ENCODE results near the gene HNRNPA3.

DNA sequence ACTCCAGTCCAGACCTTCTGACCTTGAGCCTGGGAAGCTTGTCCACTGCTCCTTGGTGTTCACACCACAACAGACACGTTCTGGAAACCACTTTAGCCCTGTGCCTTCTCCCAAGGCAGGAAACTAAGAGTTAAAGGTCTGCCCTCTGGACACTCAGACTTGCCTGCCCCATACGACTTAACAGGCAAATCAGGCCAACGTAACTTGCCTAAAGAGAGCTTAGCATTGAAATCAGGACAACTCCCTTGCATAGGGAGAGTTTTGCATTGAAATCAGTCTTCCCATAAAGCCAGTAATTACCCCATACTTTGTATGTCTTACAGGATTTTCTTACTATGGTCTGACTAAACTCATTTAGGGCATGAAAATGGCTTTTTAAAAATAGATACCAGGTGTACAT is 33.4 kb downstream of the HNRNPA3 start:
- no peak for TF ChIP-seq POLR2AphosphoS5 (IDR thresholded peaks at IDR 0.05; ENCODE audit: insufficient read depth, low read depth, low read length)
- TF ChIP-seq, protein P1, sequence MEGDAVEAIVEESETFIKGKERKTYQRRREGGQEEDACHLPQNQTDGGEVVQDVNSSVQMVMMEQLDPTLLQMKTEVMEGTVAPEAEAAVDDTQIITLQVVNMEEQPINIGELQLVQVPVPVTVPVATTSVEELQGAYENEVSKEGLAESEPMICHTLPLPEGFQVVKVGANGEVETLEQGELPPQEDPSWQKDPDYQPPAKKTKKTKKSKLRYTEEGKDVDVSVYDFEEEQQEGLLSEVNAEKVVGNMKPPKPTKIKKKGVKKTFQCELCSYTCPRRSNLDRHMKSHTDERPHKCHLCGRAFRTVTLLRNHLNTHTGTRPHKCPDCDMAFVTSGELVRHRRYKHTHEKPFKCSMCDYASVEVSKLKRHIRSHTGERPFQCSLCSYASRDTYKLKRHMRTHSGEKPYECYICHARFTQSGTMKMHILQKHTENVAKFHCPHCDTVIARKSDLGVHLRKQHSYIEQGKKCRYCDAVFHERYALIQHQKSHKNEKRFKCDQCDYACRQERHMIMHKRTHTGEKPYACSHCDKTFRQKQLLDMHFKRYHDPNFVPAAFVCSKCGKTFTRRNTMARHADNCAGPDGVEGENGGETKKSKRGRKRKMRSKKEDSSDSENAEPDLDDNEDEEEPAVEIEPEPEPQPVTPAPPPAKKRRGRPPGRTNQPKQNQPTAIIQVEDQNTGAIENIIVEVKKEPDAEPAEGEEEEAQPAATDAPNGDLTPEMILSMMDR (IDR thresholded peaks at IDR 0.05; ENCODE audit: extremely low read depth in 1 of 2, insufficient read depth in 1 of 2, low read depth in 1 of 2, low read length in 2 of 2), result no peak
- no peak for TF ChIP-seq EZH2 (IDR thresholded peaks at IDR 0.05; ENCODE audit: borderline replicate concordance, low read depth, low read length, severe bottlenecking)
- no peak for TF ChIP-seq POLR2A (IDR thresholded peaks at IDR 0.05; ENCODE audit: low read depth, low read length)
- no peak for TF ChIP-seq GATA2 (IDR thresholded peaks at IDR 0.05; ENCODE audit: insufficient read depth, insufficient read length, low read depth, low read length)
- TF ChIP-seq MYC (IDR thresholded peaks at IDR 0.05; ENCODE audit: low read depth, low read length), result no peak
- TF ChIP-seq, protein P2, sequence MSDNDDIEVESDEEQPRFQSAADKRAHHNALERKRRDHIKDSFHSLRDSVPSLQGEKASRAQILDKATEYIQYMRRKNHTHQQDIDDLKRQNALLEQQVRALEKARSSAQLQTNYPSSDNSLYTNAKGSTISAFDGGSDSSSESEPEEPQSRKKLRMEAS (IDR thresholded peaks at IDR 0.05; ENCODE audit: insufficient read depth, insufficient read length), result no peak

All from endothelial cell of umbilical vein (primary cell).